ENCODE measurements around the gene MPRIP. TPM values are rescaled to one million over a fixed set of nuclear protein-coding genes. Genes with fewer than 3 reads are reported as not detected.

The MPRIP gene
- total and polyA plus RNA-seq, 2 donors (not counting 1 experiment from before 2014, with no cell fraction given), result 130 to 299 TPM

- POLR2A ChIA-PET, result no interaction called here
Measured at GRCh38 chr17:17227608-17228520, 185.6 kb downstream of the MPRIP start.

More at GRCh38 chr17:17227608-17228520, 185.6 kb downstream of the MPRIP start:
- Histone ChIP-seq H3K27me3 (replicated peaks in 1 of 4; ENCODE audit: control extremely low read depth in 1 of 4, control insufficient read depth in 3 of 4, insufficient read depth in 4 of 4, low read length in 3 of 4) (no peaks in the 10 kb centered on the region), H3K4me2 (replicated peaks; ENCODE audit: low read depth, low read length, poor library complexity, severe bottlenecking) (no peak overlapping the region), H3K36me3 (replicated peaks in 1 of 2; ENCODE audit: control extremely low read depth in 1 of 2, control insufficient read depth in 1 of 2, extremely low read depth in 1 of 2, insufficient read depth in 2 of 2, low read length in 1 of 2) (peaks cover 4 to 78% of the 10 kb centered on the region in 2 experiments), H3K9me3 (ENCODE audit: control extremely low read depth in 1 of 3, control insufficient read depth in 2 of 3, insufficient read depth in 1 of 3, low read length in 2 of 3) (no peaks in the 10 kb centered on the region), H4K20me1 (ENCODE audit: control insufficient read depth, insufficient read depth, low read length, poor library complexity, severe bottlenecking) (peaks cover 4% of the 10 kb centered on the region), H3K27ac (ENCODE audit: low read length in 2 of 2) (no peak overlapping the region), H3K4me1 (ENCODE audit: control insufficient read depth in 2 of 2, insufficient read depth in 2 of 2, low read length in 2 of 2) (no peaks in the 10 kb centered on the region), H2AFZ (ENCODE audit: insufficient read depth, low read depth, low read length, poor library complexity, severe bottlenecking) (no peak overlapping the region), H3K4me3 (ENCODE audit: control extremely low read depth in 1 of 5, extremely low read depth in 1 of 5, insufficient read depth in 1 of 5, low read depth in 2 of 5, low read length in 4 of 5) (no peak overlapping the region), H3K79me2 (ENCODE audit: control insufficient read depth, insufficient read depth, low read length) (peaks cover 29% of the 10 kb centered on the region), H3K9ac (ENCODE audit: low read length) (no peak overlapping the region)
- DNase-seq (no peak), ATAC-seq (ENCODE audit: low read depth) (no peak)
- Mint-ChIP-seq H3K27me3 (no peaks in the 10 kb centered on the region), H3K4me3 (no peak overlapping the region), H3K9me3 (ENCODE audit: insufficient read depth) (no peaks in the 10 kb centered on the region), H3K27ac (no peak overlapping the region), H3K4me1 (peaks cover 4% of the 10 kb centered on the region)
- TF ChIP-seq EZH2 (IDR thresholded peaks at IDR 0.05; ENCODE audit: borderline replicate concordance, insufficient read depth, low read depth, low read length, poor library complexity, severe bottlenecking) (no peak), CTCF (IDR thresholded peaks at IDR 0.05) (no peak)
- CTCF ChIA-PET, result interaction anchor here (0.6 kb wide), 1 partner anchor 86 kb away, joined by 3 read pairs; no protein-coding TSS in a partner anchor
- intact Hi-C loops (cut with micrococcal nuclease), result no loop called here
- WGBS (ENCODE audit: insufficient coverage), result 99% methylated on average over 24 of the region's 25 CpGs
